Measurements from ENCODE around the gene PRKG1. TPM values are rescaled to one million over a fixed set of nuclear protein-coding genes. Genes with fewer than 3 reads are reported as not detected.

The PRKG1 gene
- total and polyA plus RNA-seq, 2 donors from 2014 or later = 3.6 to 14.8 TPM

DNA sequence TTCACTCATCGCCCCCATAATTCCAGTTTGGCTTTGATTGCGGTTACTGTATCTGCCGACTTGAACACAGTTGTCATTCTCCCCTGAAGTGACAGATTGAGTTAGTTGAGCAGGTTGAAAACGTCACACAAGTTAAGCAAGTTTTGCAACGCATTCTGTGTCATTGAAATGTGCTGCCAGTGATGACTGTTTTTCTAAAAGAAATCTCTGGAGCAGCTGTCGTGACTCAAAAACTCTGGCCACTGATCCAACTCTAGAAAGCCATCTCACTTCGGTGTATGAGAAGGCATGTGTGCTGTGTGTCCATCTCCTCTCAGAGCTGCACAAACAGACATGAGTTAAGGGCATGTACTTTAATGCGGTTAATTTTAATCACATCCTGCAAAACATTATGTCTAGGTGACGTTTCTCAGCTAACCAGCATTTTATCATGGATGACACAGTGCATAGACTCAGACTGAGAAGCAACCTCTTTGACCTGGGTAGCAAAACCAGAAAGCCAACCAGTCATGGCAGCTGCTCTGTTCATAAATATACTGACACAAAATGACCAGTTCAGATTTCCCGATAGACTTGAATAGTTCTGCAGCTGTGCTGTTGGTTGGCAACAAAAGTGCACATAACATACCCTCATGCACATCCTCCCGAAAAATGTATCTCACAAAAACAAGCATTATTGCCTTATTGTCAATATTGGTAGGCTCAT lies 555.8 kb downstream of the PRKG1 start:
- Histone ChIP-seq H3K4me1 (ENCODE audit: control insufficient read depth in 2 of 3, insufficient read depth in 2 of 3, low read depth in 1 of 3, low read length in 3 of 3) (no peaks in the 10 kb centered on the region), H3K36me3 (ENCODE audit: control insufficient read depth in 2 of 3, insufficient read depth in 3 of 3, low read length in 3 of 3) (no peaks in the 10 kb centered on the region), H3K9ac (ENCODE audit: low read length in 3 of 3) (no peak overlapping the region), H3K9me3 (ENCODE audit: control insufficient read depth in 2 of 3, insufficient read depth in 1 of 3, low read length in 3 of 3) (no peaks in the 10 kb centered on the region), H3K27me3 (ENCODE audit: control insufficient read depth, insufficient read depth, low read length) (no peaks in the 10 kb centered on the region), H3K4me3 (ENCODE audit: low read length in 3 of 3) (no peak overlapping the region), H3K27ac (ENCODE audit: low read depth in 2 of 2, low read length in 2 of 2) (no peak overlapping the region)
- peak in 1 of 5 donors; percentile 14 for DNase-seq
- FAIRE-seq = no peak
- TF ChIP-seq, protein P1, sequence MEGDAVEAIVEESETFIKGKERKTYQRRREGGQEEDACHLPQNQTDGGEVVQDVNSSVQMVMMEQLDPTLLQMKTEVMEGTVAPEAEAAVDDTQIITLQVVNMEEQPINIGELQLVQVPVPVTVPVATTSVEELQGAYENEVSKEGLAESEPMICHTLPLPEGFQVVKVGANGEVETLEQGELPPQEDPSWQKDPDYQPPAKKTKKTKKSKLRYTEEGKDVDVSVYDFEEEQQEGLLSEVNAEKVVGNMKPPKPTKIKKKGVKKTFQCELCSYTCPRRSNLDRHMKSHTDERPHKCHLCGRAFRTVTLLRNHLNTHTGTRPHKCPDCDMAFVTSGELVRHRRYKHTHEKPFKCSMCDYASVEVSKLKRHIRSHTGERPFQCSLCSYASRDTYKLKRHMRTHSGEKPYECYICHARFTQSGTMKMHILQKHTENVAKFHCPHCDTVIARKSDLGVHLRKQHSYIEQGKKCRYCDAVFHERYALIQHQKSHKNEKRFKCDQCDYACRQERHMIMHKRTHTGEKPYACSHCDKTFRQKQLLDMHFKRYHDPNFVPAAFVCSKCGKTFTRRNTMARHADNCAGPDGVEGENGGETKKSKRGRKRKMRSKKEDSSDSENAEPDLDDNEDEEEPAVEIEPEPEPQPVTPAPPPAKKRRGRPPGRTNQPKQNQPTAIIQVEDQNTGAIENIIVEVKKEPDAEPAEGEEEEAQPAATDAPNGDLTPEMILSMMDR (IDR thresholded peaks at IDR 0.05; ENCODE audit: borderline replicate concordance, extremely low read depth, insufficient read depth) = no peak
- intact Hi-C loops (cut with DNase I) = no loop called here

DNA sequence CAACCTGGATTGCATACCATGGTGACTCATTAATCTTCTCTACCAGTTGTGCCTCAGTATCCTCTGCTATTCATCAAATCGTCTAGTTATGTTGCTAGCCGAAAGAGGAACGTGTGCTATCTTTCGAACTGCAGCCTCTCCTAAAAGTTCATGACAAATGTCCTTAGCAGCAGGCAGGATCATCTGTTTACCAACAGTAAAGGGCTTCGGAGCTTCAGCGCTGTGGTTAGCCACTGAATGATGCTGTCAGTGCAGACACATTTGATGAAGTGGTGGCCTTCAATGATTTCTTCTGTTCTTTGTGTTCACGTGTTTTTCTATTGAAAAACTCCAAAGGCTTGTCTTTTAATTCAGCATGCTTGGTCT lies 556.3 kb downstream of the PRKG1 start:
- no peak for FAIRE-seq
- TF ChIP-seq, protein P1 (IDR thresholded peaks at IDR 0.05; ENCODE audit: borderline replicate concordance, extremely low read depth, insufficient read depth) = no peak
- DNase-seq = no peak
- H3K27me3 ChIP-seq (ENCODE audit: control insufficient read depth, insufficient read depth, low read length) = no peaks in the 10 kb centered on the region
- no peak overlapping the region for H3K27ac ChIP-seq (ENCODE audit: low read depth in 2 of 2, low read length in 2 of 2)
- no peaks in the 10 kb centered on the region for H3K9me3 ChIP-seq (ENCODE audit: control insufficient read depth in 2 of 3, insufficient read depth in 1 of 3, low read length in 3 of 3)
- no peaks in the 10 kb centered on the region for H3K4me1 ChIP-seq (ENCODE audit: control insufficient read depth in 2 of 3, insufficient read depth in 2 of 3, low read depth in 1 of 3, low read length in 3 of 3)
- no peak overlapping the region for H3K4me3 ChIP-seq (ENCODE audit: low read length in 3 of 3)
- H3K9ac ChIP-seq (ENCODE audit: low read length in 3 of 3) = no peak overlapping the region
- H3K36me3 ChIP-seq (ENCODE audit: control insufficient read depth in 2 of 3, insufficient read depth in 3 of 3, low read length in 3 of 3) = no peaks in the 10 kb centered on the region
- intact Hi-C loops (cut with DNase I) = no loop called here

DNA sequence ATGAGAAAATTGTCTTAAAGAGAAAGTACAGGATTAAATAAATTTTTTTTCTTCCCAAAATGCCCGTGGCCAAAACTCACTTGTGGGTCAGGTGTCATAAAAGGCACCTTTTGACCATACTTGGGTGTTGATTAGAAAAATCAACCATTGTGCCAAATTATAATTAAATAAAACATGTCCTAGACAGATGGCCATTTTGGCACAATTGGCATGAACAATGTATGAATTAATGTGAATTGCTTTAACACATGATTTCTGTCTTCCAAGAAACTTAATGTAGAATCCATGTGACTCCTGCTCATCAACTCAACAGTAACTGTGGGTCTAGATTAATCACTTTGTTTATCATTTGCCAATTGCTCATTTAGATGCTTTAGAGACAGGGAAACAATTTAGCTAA lies 561.1 kb downstream of the PRKG1 start:
- no peak for FAIRE-seq
- Histone ChIP-seq H3K27me3 (ENCODE audit: control insufficient read depth, insufficient read depth, low read length) (no peaks in the 10 kb centered on the region), H3K36me3 (ENCODE audit: control insufficient read depth in 2 of 3, insufficient read depth in 3 of 3, low read length in 3 of 3) (no peaks in the 10 kb centered on the region), H3K9me3 (ENCODE audit: control insufficient read depth in 2 of 3, insufficient read depth in 1 of 3, low read length in 3 of 3) (no peaks in the 10 kb centered on the region), H3K4me3 (ENCODE audit: low read length in 3 of 3) (no peak overlapping the region), H3K4me1 (ENCODE audit: control insufficient read depth in 2 of 3, insufficient read depth in 2 of 3, low read depth in 1 of 3, low read length in 3 of 3) (no peaks in the 10 kb centered on the region), H3K27ac (ENCODE audit: low read depth in 2 of 2, low read length in 2 of 2) (no peak overlapping the region), H3K9ac (ENCODE audit: low read length in 3 of 3) (no peak overlapping the region)
- intact Hi-C loops (cut with DNase I) = no loop called here
- no peak for DNase-seq
- TF ChIP-seq, protein P1 (IDR thresholded peaks at IDR 0.05; ENCODE audit: borderline replicate concordance, extremely low read depth, insufficient read depth) = no peak

DNA sequence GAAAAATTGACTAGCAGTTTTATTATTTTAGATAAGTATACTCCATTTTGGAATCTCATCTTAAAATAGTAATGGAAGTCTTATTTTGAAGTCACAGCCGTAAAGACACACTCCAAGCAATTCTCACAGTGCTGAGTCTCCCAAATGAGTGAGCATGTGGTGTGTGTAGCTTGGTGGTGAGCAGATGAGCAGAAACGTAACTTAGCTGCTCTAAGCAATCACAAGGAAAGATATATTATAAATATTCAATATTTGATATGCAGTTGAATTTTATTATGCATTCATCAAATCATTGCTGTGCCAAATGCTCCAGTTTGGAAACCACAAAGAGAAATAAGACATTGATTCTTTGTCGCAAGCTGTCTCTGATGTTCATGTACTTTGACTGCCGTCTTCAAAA lies 563.9 kb downstream of the PRKG1 start:
- Histone ChIP-seq H3K4me1 (ENCODE audit: control insufficient read depth in 2 of 3, insufficient read depth in 2 of 3, low read depth in 1 of 3, low read length in 3 of 3) (no peaks in the 10 kb centered on the region), H3K4me3 (ENCODE audit: low read length in 3 of 3) (no peak overlapping the region), H3K36me3 (ENCODE audit: control insufficient read depth in 2 of 3, insufficient read depth in 3 of 3, low read length in 3 of 3) (no peaks in the 10 kb centered on the region), H3K27me3 (ENCODE audit: control insufficient read depth, insufficient read depth, low read length) (no peaks in the 10 kb centered on the region), H3K9me3 (ENCODE audit: control insufficient read depth in 2 of 3, insufficient read depth in 1 of 3, low read length in 3 of 3) (no peaks in the 10 kb centered on the region), H3K9ac (ENCODE audit: low read length in 3 of 3) (no peak overlapping the region), H3K27ac (ENCODE audit: low read depth in 2 of 2, low read length in 2 of 2) (no peak overlapping the region)
- no peak for DNase-seq
- intact Hi-C loops (cut with DNase I) = no loop called here
- no peak for FAIRE-seq
- TF ChIP-seq, protein P1 (IDR thresholded peaks at IDR 0.05; ENCODE audit: borderline replicate concordance, extremely low read depth, insufficient read depth) = no peak
